ENCODE data around the gene DLK1.

- TF ChIP-seq EP300 (IDR thresholded peaks at IDR 0.05; ENCODE audit: borderline replicate concordance) (no peak), REST (IDR thresholded peaks at IDR 0.05; ENCODE audit: low read depth) (no peak), CEBPB (IDR thresholded peaks at IDR 0.05) (no peak)
These were observed 58.0 kb downstream of the DLK1 start for GRCh38 chr14:100784523-100785337.
